SK-N-SH (cell line): ENCODE data around the gene CYFIP2. TPM values are rescaled to one million over a fixed set of nuclear protein-coding genes. Genes with fewer than 3 reads are reported as not detected.

Experiments used
- CTCF ChIA-PET: fragments of 300-600, 350-600 bp; formaldehyde crosslinking; extraction: SDS; loops from one replicate; lab custom pipeline; 2021; lab: Yijun Ruan, JAX
- POLR2A ChIA-PET: fragments of 350-600 bp; sonication (Branson Sonifier 250); formaldehyde crosslinking; extraction: SDS; loops from one replicate; lab custom pipeline; 2020; ENCODE audit warnings: antibody characterized with exemption, inconsistent platforms; lab: Yijun Ruan, JAX
- DNase-seq: peaks from one replicate; pipeline ENCODE4 v3.0.0; 2012
- H2AFZ ChIP-seq: fragments of 200-600 bp; sonication (generic); 2 replicates; pipeline ENCODE4 v1.8.1; 2016; ENCODE audit warnings: antibody characterized with exemption, mild to moderate bottlenecking, low read depth
- H3F3A ChIP-seq: fragments of 200-600 bp; sonication (generic); replicated peaks from 2 replicates; pipeline ENCODE3; 2016; ENCODE audit warnings: antibody characterized with exemption, mild to moderate bottlenecking; ENCODE audit not compliant: insufficient read depth
- H3K27ac ChIP-seq, 2 experiments: fragments of 200-500 bp in 1 of 2; fragments of 200-600 bp in 1 of 2; sonication (Bioruptor generic) in 1 of 2; sonication (generic), shearing (Covaris generic) in 1 of 2; 2 replicates each; pipeline versions ENCODE4 v1.5.1 to v1.6.1; 2014 to 2016; ENCODE audit warnings: low read depth in 2 of 2, inconsistent platforms in 1 of 2, low read length in 1 of 2, mild to moderate bottlenecking in 1 of 2, mixed read lengths in 1 of 2
- H3K27me3 ChIP-seq: fragments of 200-600 bp; sonication (generic), shearing (Covaris generic); 2 replicates; pipeline ENCODE4 v1.6.1; 2016; ENCODE audit warnings: mixed run types; ENCODE audit not compliant: insufficient read depth
- H3K36me3 ChIP-seq, 2 experiments: fragments of 200-500 bp in 1 of 2; fragments of 200-600 bp in 1 of 2; sonication (Bioruptor generic) in 1 of 2; sonication (generic) in 1 of 2; replicated peaks in 1 of 2; 2 replicates each; pipeline versions ENCODE3 to v1.5.1; 2014 to 2016; ENCODE audit warnings: low read length in 1 of 2, mild to moderate bottlenecking in 1 of 2; ENCODE audit not compliant: insufficient read depth in 2 of 2, control insufficient read depth in 1 of 2
- H3K4me1 ChIP-seq, 2 experiments: fragments of 200-500 bp in 1 of 2; fragments of 200-600 bp in 1 of 2; sonication (Bioruptor generic) in 1 of 2; sonication (generic), shearing (Covaris generic) in 1 of 2; 2 replicates each; pipeline versions ENCODE4 v1.5.1 to v1.6.1; 2014 to 2016; ENCODE audit warnings: low read depth in 1 of 2, low read length in 1 of 2, mixed run types in 1 of 2; ENCODE audit not compliant: insufficient read depth in 2 of 2, control insufficient read depth in 1 of 2
- H3K4me2 ChIP-seq: fragments of 200-600 bp; sonication (generic), shearing (Covaris generic); 2 replicates; pipeline ENCODE4 v1.6.1; 2017; ENCODE audit warnings: mixed run types
- H3K4me3 ChIP-seq, 2 experiments: fragments of 200-500 bp in 1 of 2; fragments of 200-600 bp in 1 of 2; sonication (Bioruptor generic) in 1 of 2; sonication (generic), shearing (Covaris generic) in 1 of 2; 2 replicates each; pipeline versions ENCODE4 v1.5.1 to v1.8.1; 2014 to 2016; ENCODE audit warnings: low read depth in 2 of 2, inconsistent platforms in 1 of 2, low read length in 1 of 2, mild to moderate bottlenecking in 1 of 2, mixed read lengths in 1 of 2, moderate library complexity in 1 of 2
- H3K79me2 ChIP-seq: fragments of 200-600 bp; sonication (generic); 2 replicates; pipeline ENCODE4 v1.8.1; 2017; ENCODE audit warnings: mild to moderate bottlenecking; ENCODE audit not compliant: insufficient read depth
- H3K9ac ChIP-seq: fragments of 200-600 bp; sonication (generic); 2 replicates; pipeline ENCODE4 v1.6.1; 2017; ENCODE audit warnings: mixed run types
- H3K9me2 ChIP-seq: fragments of 200-600 bp; sonication (generic); 2 replicates; pipeline ENCODE4 v1.6.1; 2017; ENCODE audit warnings: mixed run types
- H3K9me3 ChIP-seq: fragments of 200-600 bp; sonication (generic); 2 replicates; pipeline ENCODE4 v1.6.1; 2017; ENCODE audit warnings: mixed run types, mild to moderate bottlenecking, moderate library complexity
- H4K20me1 ChIP-seq: fragments of 200-600 bp; sonication (generic); 2 replicates; pipeline ENCODE4 v1.6.1; 2017; ENCODE audit warnings: mild to moderate bottlenecking, mixed run types; ENCODE audit not compliant: insufficient read depth
- EP300 ChIP-seq, 2 experiments: IDR thresholded peaks; 2 replicates each; pipeline versions ENCODE4 v1.4.0 to v1.6.1; 2012; ENCODE audit warnings: borderline replicate concordance in 1 of 2, low read depth in 1 of 2, low read length in 1 of 2
- GATA2 ChIP-seq: sonication (generic); formaldehyde crosslinking; IDR thresholded peaks from 2 replicates; pipeline ENCODE4 v1.5.0; 2020; ENCODE audit warnings: mild to moderate bottlenecking, missing genetic modification reagents
- MXI1 ChIP-seq: IDR thresholded peaks from 2 replicates; pipeline ENCODE4 v1.6.1; 2012; ENCODE audit warnings: mild to moderate bottlenecking, low read depth, low read length, improper control_type of control experiment
- NFIC ChIP-seq: IDR thresholded peaks from 2 replicates; pipeline ENCODE4 v1.4.0; 2012; ENCODE audit warnings: borderline replicate concordance
- TCF12 ChIP-seq: IDR thresholded peaks from 2 replicates; pipeline ENCODE4 v1.4.0; 2012
- WGBS: methylation state at CpG from one replicate; pipeline ENCODE4 v1.1.6; 2017; ENCODE audit warnings: low lambda C conversion rate; 5-methylcytosine and 5-hydroxymethylcytosine counted together
- polyA plus RNA-seq, 3 experiments: library from polyadenylated mRNA; depleted of rRNA; stranded (reverse); fragments of >200 nt; gene quantifications; 2 replicates each; pipeline ENCODE4 v1.2.3, GENCODE V29; 2012
- TF ChIP-seq, protein P1 (sequence below): fragments of 150-350 bp; IDR thresholded peaks from 2 replicates; pipeline ENCODE4 v1.6.1; 2017; ENCODE audit warnings: antibody characterized with exemption, low read length, low read depth, borderline replicate concordance
- TF ChIP-seq, protein P2 (sequence below): fragments of 150-350 bp; IDR thresholded peaks from 2 replicates; pipeline ENCODE4 v1.6.1; 2016; ENCODE audit warnings: mild to moderate bottlenecking, low read depth, low read length
- TF ChIP-seq, protein P3 (sequence below): IDR thresholded peaks from 2 replicates; pipeline ENCODE4 v1.6.1; 2012; ENCODE audit warnings: mild to moderate bottlenecking, low read depth, low read length, moderate library complexity
- TF ChIP-seq, protein P4 (sequence below): IDR thresholded peaks from 2 replicates; pipeline ENCODE4; 2012

Gene CYFIP2
- polyA plus RNA-seq, 1 of the 3 experiments (the other 2 are of a cell fraction) = 20.1 TPM

DNA sequence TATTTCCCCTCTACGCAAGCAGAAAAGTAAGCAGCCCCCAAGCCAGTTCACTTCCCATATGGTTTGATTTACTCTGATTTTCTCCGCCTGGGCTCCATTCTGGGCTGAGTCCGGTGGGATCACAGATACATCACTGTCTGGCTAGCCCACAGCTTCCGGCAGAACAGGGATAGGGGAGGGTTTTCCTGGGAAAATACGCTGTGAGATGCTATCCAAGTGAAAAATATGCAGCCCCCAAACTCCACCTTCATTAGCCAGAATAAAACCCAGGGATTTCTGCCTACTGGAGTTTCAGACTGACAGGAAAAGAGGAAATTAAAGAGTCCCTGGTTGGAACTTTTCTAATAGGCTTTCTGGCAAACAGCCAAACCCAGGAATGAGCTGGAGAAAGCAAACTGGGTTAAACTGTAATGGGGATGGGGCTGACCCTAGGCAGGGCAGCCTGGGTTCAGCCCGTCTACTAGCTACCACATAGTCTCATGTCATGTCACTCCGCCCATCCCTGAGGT is 177.2 kb downstream of the CYFIP2 start:
- Histone ChIP-seq H3K4me2 (peak overlapping the region; percentile 55), H3K4me3 (peak overlapping the region in 1 of 2 experiments; percentile 26; a peak in 2 of 4 replicates), H3K4me1 (peaks cover 8 to 23% of the 10 kb centered on the region in 2 experiments; a peak in 2 of 4 replicates), H4K20me1 (no peaks in the 10 kb centered on the region), H3K79me2 (no peaks in the 10 kb centered on the region), H3K9me3 (peaks cover 9% of the 10 kb centered on the region), H3K9ac (peak overlapping the region; percentile 13; the same call in 1 of the 2 replicates)
- 16% methylated on average over 7 of the region's 7 CpGs for WGBS
- ChIA-PET POLR2A (interaction anchor here (0.6 kb wide), 1 partner anchor 478 kb away, joined by 5 read pairs; no protein-coding TSS in a partner anchor), CTCF (interaction anchor here (0.9 to 1.2 kb wide), 6 partner anchors 10 to 190 kb away, joined by 3 to 4 read pairs (median 3); no protein-coding TSS in a partner anchor)
- DNase-seq = peak; percentile 82
- TF ChIP-seq NFIC = peak; percentile 90
- TF ChIP-seq, protein P1, sequence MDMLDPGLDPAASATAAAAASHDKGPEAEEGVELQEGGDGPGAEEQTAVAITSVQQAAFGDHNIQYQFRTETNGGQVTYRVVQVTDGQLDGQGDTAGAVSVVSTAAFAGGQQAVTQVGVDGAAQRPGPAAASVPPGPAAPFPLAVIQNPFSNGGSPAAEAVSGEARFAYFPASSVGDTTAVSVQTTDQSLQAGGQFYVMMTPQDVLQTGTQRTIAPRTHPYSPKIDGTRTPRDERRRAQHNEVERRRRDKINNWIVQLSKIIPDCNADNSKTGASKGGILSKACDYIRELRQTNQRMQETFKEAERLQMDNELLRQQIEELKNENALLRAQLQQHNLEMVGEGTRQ = no peak
- TF ChIP-seq, protein P2, sequence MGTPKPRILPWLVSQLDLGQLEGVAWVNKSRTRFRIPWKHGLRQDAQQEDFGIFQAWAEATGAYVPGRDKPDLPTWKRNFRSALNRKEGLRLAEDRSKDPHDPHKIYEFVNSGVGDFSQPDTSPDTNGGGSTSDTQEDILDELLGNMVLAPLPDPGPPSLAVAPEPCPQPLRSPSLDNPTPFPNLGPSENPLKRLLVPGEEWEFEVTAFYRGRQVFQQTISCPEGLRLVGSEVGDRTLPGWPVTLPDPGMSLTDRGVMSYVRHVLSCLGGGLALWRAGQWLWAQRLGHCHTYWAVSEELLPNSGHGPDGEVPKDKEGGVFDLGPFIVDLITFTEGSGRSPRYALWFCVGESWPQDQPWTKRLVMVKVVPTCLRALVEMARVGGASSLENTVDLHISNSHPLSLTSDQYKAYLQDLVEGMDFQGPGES = no peak
- TF ChIP-seq, protein P3, sequence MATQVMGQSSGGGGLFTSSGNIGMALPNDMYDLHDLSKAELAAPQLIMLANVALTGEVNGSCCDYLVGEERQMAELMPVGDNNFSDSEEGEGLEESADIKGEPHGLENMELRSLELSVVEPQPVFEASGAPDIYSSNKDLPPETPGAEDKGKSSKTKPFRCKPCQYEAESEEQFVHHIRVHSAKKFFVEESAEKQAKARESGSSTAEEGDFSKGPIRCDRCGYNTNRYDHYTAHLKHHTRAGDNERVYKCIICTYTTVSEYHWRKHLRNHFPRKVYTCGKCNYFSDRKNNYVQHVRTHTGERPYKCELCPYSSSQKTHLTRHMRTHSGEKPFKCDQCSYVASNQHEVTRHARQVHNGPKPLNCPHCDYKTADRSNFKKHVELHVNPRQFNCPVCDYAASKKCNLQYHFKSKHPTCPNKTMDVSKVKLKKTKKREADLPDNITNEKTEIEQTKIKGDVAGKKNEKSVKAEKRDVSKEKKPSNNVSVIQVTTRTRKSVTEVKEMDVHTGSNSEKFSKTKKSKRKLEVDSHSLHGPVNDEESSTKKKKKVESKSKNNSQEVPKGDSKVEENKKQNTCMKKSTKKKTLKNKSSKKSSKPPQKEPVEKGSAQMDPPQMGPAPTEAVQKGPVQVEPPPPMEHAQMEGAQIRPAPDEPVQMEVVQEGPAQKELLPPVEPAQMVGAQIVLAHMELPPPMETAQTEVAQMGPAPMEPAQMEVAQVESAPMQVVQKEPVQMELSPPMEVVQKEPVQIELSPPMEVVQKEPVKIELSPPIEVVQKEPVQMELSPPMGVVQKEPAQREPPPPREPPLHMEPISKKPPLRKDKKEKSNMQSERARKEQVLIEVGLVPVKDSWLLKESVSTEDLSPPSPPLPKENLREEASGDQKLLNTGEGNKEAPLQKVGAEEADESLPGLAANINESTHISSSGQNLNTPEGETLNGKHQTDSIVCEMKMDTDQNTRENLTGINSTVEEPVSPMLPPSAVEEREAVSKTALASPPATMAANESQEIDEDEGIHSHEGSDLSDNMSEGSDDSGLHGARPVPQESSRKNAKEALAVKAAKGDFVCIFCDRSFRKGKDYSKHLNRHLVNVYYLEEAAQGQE = no peak
- peak in 1 of 2 experiments; percentile 53; a peak in 2 of 4 replicates for TF ChIP-seq EP300 (IDR thresholded peaks at IDR 0.05; ENCODE audit: borderline replicate concordance in 1 of 2, low read depth in 1 of 2, low read length in 1 of 2)
- TF ChIP-seq GATA2 (CRISPR knock-in tag) = peak; percentile 58
- TF ChIP-seq, protein P4, sequence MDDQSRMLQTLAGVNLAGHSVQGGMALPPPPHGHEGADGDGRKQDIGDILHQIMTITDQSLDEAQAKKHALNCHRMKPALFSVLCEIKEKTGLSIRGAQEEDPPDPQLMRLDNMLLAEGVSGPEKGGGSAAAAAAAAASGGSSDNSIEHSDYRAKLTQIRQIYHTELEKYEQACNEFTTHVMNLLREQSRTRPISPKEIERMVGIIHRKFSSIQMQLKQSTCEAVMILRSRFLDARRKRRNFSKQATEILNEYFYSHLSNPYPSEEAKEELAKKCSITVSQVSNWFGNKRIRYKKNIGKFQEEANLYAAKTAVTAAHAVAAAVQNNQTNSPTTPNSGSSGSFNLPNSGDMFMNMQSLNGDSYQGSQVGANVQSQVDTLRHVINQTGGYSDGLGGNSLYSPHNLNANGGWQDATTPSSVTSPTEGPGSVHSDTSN = peak; percentile 78
- TF ChIP-seq TCF12 = peak; percentile 51; the same call in 1 of the 2 replicates
- TF ChIP-seq MXI1 = peak; percentile 44; the same call in 1 of the 2 replicates
- TF ChIP-seq, all 33 proteins: peak for 6
- no peaks in the 10 kb centered on the region for H3K27me3 ChIP-seq
- peak overlapping the region; percentile 36; the same call in 1 of the 2 replicates for H2AFZ ChIP-seq
- H3K9me2 ChIP-seq = no peaks in the 10 kb centered on the region
- H3K27ac ChIP-seq = peak overlapping the region; percentile 73 to 84
- peaks cover 16% of the 10 kb centered on the region for H3F3A ChIP-seq
- peaks cover 0 to 5% of the 10 kb centered on the region in 2 experiments for H3K36me3 ChIP-seq
